IMR-90 (cell line): ENCODE results near the gene MRTFB. TPM values are rescaled to one million over a fixed set of nuclear protein-coding genes. Genes with fewer than 3 reads are reported as not detected.

Experiments
- ATAC-seq: fragments of 200-7000 bp; cut with Tn5 transposase; 2 replicates; pipeline ENCODE4 v1.9.1; 2020; ENCODE audit warnings: low read depth, mild to moderate bottlenecking, moderate library complexity
- BruUV-seq: library from RNA; stranded (reverse); fragments of 400-500 nt; replicated peaks from 2 replicates; lab custom pipeline; 2021; lab: Mats Ljungman, UMichigan
- CTCF ChIA-PET: fragments of 300-600 bp; formaldehyde crosslinking; extraction: SDS; loops from one replicate; lab custom pipeline; 2021; ENCODE audit warnings: antibody characterized with exemption; lab: Yijun Ruan, JAX
- POLR2A ChIA-PET: fragments of 300-600 bp; sonication (Branson Sonifier 250); formaldehyde crosslinking; loops from one replicate; lab custom pipeline; 2022; ENCODE audit warnings: antibody characterized with exemption; ENCODE audit not compliant: unreplicated experiment; lab: Charles Lee
- DNase-seq: peaks from one replicate; pipeline ENCODE4 v3.0.0; 2013
- H2AFZ ChIP-seq: replicated peaks from 2 replicates; pipeline ENCODE3; 2013; ENCODE audit warnings: low read length, mild to moderate bottlenecking; ENCODE audit not compliant: poor library complexity
- H2AK5ac ChIP-seq: 2 replicates; pipeline ENCODE4 v1.6.1; 2013; ENCODE audit warnings: low read depth, low read length, inconsistent platforms
- H2AK9ac ChIP-seq: replicated peaks from 2 replicates; pipeline ENCODE3; 2013; ENCODE audit warnings: mild to moderate bottlenecking, low read depth, low read length, moderate library complexity; ENCODE audit not compliant: poor library complexity
- H2BK120ac ChIP-seq: 2 replicates; pipeline ENCODE4 v1.6.1; 2013; ENCODE audit warnings: low read depth, low read length, inconsistent platforms
- H2BK15ac ChIP-seq: 3 replicates; pipeline ENCODE4 v1.6.1; 2013; ENCODE audit warnings: low read depth, low read length, inconsistent platforms
- H2BK20ac ChIP-seq: 2 replicates; pipeline ENCODE4 v1.6.1; 2013; ENCODE audit warnings: low read depth, mild to moderate bottlenecking, inconsistent platforms, low read length, moderate library complexity
- H2BK5ac ChIP-seq: 2 replicates; pipeline ENCODE4 v1.6.1; 2013; ENCODE audit warnings: mild to moderate bottlenecking, low read depth, low read length, inconsistent platforms; ENCODE audit not compliant: poor library complexity, severe bottlenecking
- H3K14ac ChIP-seq: replicated peaks from 2 replicates; pipeline ENCODE4 v1.6.1; 2013; ENCODE audit warnings: low read depth, low read length, inconsistent platforms
- H3K18ac ChIP-seq: 2 replicates; pipeline ENCODE4 v1.6.1; 2013; ENCODE audit warnings: low read depth, low read length, control low read depth
- H3K23ac ChIP-seq: 2 replicates; pipeline ENCODE4 v1.6.1; 2013; ENCODE audit warnings: low read depth, low read length, inconsistent platforms
- H3K27ac ChIP-seq: 2 replicates; pipeline ENCODE4 v1.5.1; 2013; ENCODE audit warnings: mild to moderate bottlenecking, control low read depth, low read length; ENCODE audit not compliant: insufficient read depth
- H3K27me3 ChIP-seq: 2 replicates; pipeline ENCODE4 v1.6.1; 2013; ENCODE audit warnings: low read length; ENCODE audit not compliant: control insufficient read depth, insufficient read depth
- H3K36me3 ChIP-seq: 2 replicates; pipeline ENCODE4 v1.6.1; 2013; ENCODE audit warnings: low read length, mixed read lengths; ENCODE audit not compliant: control insufficient read depth, insufficient read depth
- H3K4ac ChIP-seq: 2 replicates; pipeline ENCODE4 v1.6.1; 2013; ENCODE audit warnings: low read depth, low read length, inconsistent platforms
- H3K4me1 ChIP-seq: 2 replicates; pipeline ENCODE4 v1.6.1; 2013; ENCODE audit warnings: low read length, mixed read lengths; ENCODE audit not compliant: control insufficient read depth, insufficient read depth
- H3K4me2 ChIP-seq: 2 replicates; pipeline ENCODE4 v1.6.1; 2013; ENCODE audit warnings: low read depth, mild to moderate bottlenecking, control low read depth, low read length, moderate library complexity
- H3K4me3 ChIP-seq: 2 replicates; pipeline ENCODE4 v1.5.1; 2013; ENCODE audit warnings: low read depth, mild to moderate bottlenecking, control low read depth, low read length, moderate library complexity; ENCODE audit not compliant: insufficient read depth
- H3K56ac ChIP-seq: 2 replicates; pipeline ENCODE4 v1.6.1; 2013; ENCODE audit warnings: low read length, inconsistent platforms; ENCODE audit not compliant: insufficient read depth; ENCODE audit errors: extremely low read depth
- H3K79me1 ChIP-seq, 2 experiments: 2 replicates each; pipeline ENCODE4 v1.6.1; 2013; ENCODE audit warnings: low read length in 2 of 2, inconsistent platforms in 1 of 2, low read depth in 1 of 2
- H3K9ac ChIP-seq: 2 replicates; pipeline ENCODE4 v1.6.1; 2013; ENCODE audit warnings: low read depth, low read length, control low read depth
- H3K9me1 ChIP-seq: 2 replicates; pipeline ENCODE4 v1.6.1; 2013; ENCODE audit warnings: low read length, inconsistent platforms; ENCODE audit not compliant: insufficient read depth
- H3K9me3 ChIP-seq: 2 replicates; pipeline ENCODE4 v1.6.1; 2013; ENCODE audit warnings: low read length; ENCODE audit not compliant: control insufficient read depth, insufficient read depth
- H4K20me1 ChIP-seq: 2 replicates; pipeline ENCODE4 v1.6.1; 2013; ENCODE audit warnings: low read length, inconsistent platforms; ENCODE audit not compliant: insufficient read depth
- H4K5ac ChIP-seq: 2 replicates; pipeline ENCODE4 v1.6.1; 2013; ENCODE audit warnings: mild to moderate bottlenecking, low read depth, low read length, control low read depth
- H4K8ac ChIP-seq, 2 experiments: 2 replicates each; pipeline ENCODE4 v1.6.1; 2013; ENCODE audit warnings: low read depth in 2 of 2, low read length in 2 of 2, control low read depth in 1 of 2, inconsistent platforms in 1 of 2
- H4K91ac ChIP-seq: 2 replicates; pipeline ENCODE4 v1.6.1; 2013; ENCODE audit warnings: low read depth, low read length, inconsistent platforms; ENCODE audit not compliant: insufficient read depth
- BHLHE40 ChIP-seq: fragments of 150-350 bp; IDR thresholded peaks from 2 replicates; pipeline ENCODE4 v1.6.1; 2016; ENCODE audit warnings: mild to moderate bottlenecking, low read depth, low read length
- CEBPB ChIP-seq: IDR thresholded peaks from 2 replicates; pipeline ENCODE4 v1.6.1; 2012; ENCODE audit warnings: low read depth, low read length, improper control_type of control experiment
- MAFK ChIP-seq: IDR thresholded peaks from 2 replicates; pipeline ENCODE4 v1.6.1; 2012; ENCODE audit warnings: low read depth, low read length, improper control_type of control experiment
- MAZ ChIP-seq: IDR thresholded peaks from 2 replicates; pipeline ENCODE4 v1.6.1; 2012; ENCODE audit warnings: low read depth, mild to moderate bottlenecking, low read length, improper control_type of control experiment, moderate library complexity, borderline replicate concordance
- MXI1 ChIP-seq: IDR thresholded peaks from 2 replicates; pipeline ENCODE4 v1.6.1; 2012; ENCODE audit warnings: low read depth, mild to moderate bottlenecking, low read length, moderate library complexity, borderline replicate concordance
- NFE2L2 ChIP-seq: fragments of 150-350 bp; IDR thresholded peaks from 2 replicates; pipeline ENCODE4 v1.6.1; 2016; ENCODE audit warnings: low read depth, mild to moderate bottlenecking, low read length
- POLR2A ChIP-seq: IDR thresholded peaks from 2 replicates; pipeline ENCODE4 v1.6.1; 2012; ENCODE audit warnings: mild to moderate bottlenecking, low read depth, low read length
- RCOR1 ChIP-seq: IDR thresholded peaks from 2 replicates; pipeline ENCODE4 v1.6.1; 2012; ENCODE audit warnings: mild to moderate bottlenecking, low read length, improper control_type of control experiment; ENCODE audit not compliant: insufficient replicate concordance
- RFX5 ChIP-seq: IDR thresholded peaks from 2 replicates; pipeline ENCODE4 v1.8.0; 2012; ENCODE audit warnings: low read depth, mild to moderate bottlenecking, low read length, moderate library complexity
- SMC3 ChIP-seq: fragments of 150-350 bp; IDR thresholded peaks from 2 replicates; pipeline ENCODE4 v1.6.1; 2016; ENCODE audit warnings: low read depth, mild to moderate bottlenecking, antibody characterized with exemption, low read length, moderate library complexity
- WGBS, 2 experiments: methylation state at CpG; one replicate each; pipeline versions ENCODE4 v1.1.5 to v1.1.7; 2013; ENCODE audit warnings: missing lambda C conversion rate in 2 of 2; ENCODE audit not compliant: insufficient read length in 1 of 2; ENCODE audit errors: extremely low coverage in 2 of 2; 5-methylcytosine and 5-hydroxymethylcytosine counted together
- dilution Hi-C: fragments of 300-500 bp; cut with HindIII; formaldehyde crosslinking; loops from one replicate; pipeline ENCODE4 v1.14.3; 2018; ENCODE audit warnings: low sequenced_read_pairs; ENCODE audit not compliant: unreplicated experiment
- in situ Hi-C: fragments of 300-500 bp; cut with MboI; formaldehyde crosslinking; loops from 3 replicates; pipeline ENCODE4 v1.14.3; 2019; ENCODE audit warnings: low sequenced_read_pairs, inconsistent platforms, mixed read lengths
- intact Hi-C: fragments of 100-400 bp; cut with micrococcal nuclease; formaldehyde crosslinking; loops from 2 replicates; pipeline ENCODE4 v1.10.0; 2022
- polyA plus RNA-seq, 3 experiments: library from polyadenylated mRNA; depleted of rRNA; stranded (reverse); fragments of >200 nt; gene quantifications; 2 replicates each; pipeline ENCODE4 v1.2.3, GENCODE V29; 2012; ENCODE audit warnings: low replicate concordance in 1 of 3
- total RNA-seq: library from RNA; depleted of rRNA; stranded (reverse); fragments of >200 nt; gene quantifications from 2 replicates; pipeline ENCODE4 v1.2.3, GENCODE V29; 2012
- TF ChIP-seq, protein P1 (sequence below): fragments of 150-350 bp; IDR thresholded peaks from 2 replicates; pipeline ENCODE4 v1.6.1; 2017; ENCODE audit warnings: mild to moderate bottlenecking, antibody characterized with exemption, low read length, low read depth

The MRTFB gene
- total and polyA plus RNA-seq, 2 of the 4 experiments (the other 2 are of a cell fraction): 4.4 to 5.4 TPM

DNA sequence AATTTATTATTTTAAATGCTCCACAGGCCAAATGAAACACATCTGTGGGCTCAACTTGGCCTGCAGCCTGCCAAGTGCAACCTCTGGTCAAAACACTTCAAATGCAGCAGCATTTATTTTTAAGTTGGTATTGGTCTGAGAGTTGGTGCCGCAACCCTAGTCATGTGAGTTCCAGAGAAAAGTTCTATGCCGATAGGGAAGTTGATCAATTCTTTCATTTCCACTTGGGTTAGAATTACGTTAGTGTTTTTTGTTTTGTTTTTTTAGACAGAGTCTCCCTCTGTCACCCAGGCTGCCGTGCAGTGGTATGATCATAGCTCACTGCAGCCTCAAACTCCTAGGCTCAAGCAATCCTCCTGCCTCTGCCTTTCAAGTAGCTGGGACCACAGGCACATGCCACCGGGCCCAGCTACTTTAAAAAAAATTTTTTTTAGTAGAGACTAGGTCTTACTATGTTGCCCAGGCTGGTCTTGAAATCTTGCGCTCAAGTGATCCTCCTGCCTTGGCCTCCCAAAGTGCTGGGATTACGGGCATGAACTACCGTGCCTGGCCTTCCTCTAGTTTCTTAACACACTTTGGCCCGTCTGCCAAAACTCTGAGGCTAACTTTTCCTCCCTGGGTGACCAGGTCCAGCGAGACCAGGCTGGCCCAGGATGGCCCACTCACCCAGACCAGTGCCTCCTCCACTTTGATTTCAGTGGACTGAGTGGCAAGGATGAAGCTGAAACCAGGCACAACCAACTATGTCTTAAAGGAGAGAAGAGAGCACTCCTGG, 221.1 kb downstream of the MRTFB start:
- no peak overlapping the region for H3K14ac ChIP-seq
- no peak overlapping the region for H2BK120ac ChIP-seq
- no peaks in the 10 kb centered on the region for H3K4me1 ChIP-seq
- H3K9me3 ChIP-seq: peaks cover 5% of the 10 kb centered on the region
- H3K27me3 ChIP-seq: peaks cover 4% of the 10 kb centered on the region; the same call in 1 of the 2 replicates
- no peak overlapping the region for H3K4ac ChIP-seq
- no peak overlapping the region for H2AK5ac ChIP-seq
- H2BK5ac ChIP-seq: no peak overlapping the region
- no peak overlapping the region for H3K23ac ChIP-seq
- H4K20me1 ChIP-seq: no peaks in the 10 kb centered on the region
- no peak overlapping the region for H3K4me3 ChIP-seq
- no peak overlapping the region for H2BK15ac ChIP-seq
- TF ChIP-seq POLR2A: no peak
- no peak for TF ChIP-seq BHLHE40
- no peak for TF ChIP-seq RFX5
- TF ChIP-seq RCOR1: no peak
- no peak for TF ChIP-seq NFE2L2
- TF ChIP-seq, protein P1, sequence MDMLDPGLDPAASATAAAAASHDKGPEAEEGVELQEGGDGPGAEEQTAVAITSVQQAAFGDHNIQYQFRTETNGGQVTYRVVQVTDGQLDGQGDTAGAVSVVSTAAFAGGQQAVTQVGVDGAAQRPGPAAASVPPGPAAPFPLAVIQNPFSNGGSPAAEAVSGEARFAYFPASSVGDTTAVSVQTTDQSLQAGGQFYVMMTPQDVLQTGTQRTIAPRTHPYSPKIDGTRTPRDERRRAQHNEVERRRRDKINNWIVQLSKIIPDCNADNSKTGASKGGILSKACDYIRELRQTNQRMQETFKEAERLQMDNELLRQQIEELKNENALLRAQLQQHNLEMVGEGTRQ: no peak
- no peak for TF ChIP-seq MXI1
- no peak for TF ChIP-seq MAZ
- TF ChIP-seq CEBPB: no peak
- no peak for TF ChIP-seq SMC3
- TF ChIP-seq MAFK: no peak
- in situ Hi-C loops: no loop called here
- POLR2A ChIA-PET: no interaction called here
- H3K18ac ChIP-seq: no peak overlapping the region
- H4K5ac ChIP-seq: no peak overlapping the region
- no peak overlapping the region for H2AFZ ChIP-seq
- H3K79me1 ChIP-seq: no peaks in the 10 kb centered on the region
- intact Hi-C loops: no loop called here
- H2AK9ac ChIP-seq: no peak overlapping the region
- no peak for ATAC-seq
- no peak overlapping the region for H3K27ac ChIP-seq
- no peaks in the 10 kb centered on the region for H3K9me1 ChIP-seq
- no peak overlapping the region for H3K4me2 ChIP-seq
- H4K8ac ChIP-seq: no peak overlapping the region
- H3K9ac ChIP-seq: no peak overlapping the region
- H3K56ac ChIP-seq: no peak overlapping the region
- H3K36me3 ChIP-seq: no peaks in the 10 kb centered on the region
- no peak for DNase-seq
- no peak overlapping the region for H4K91ac ChIP-seq
- BruUV-seq: no TSS peak
- CTCF ChIA-PET: no interaction called here
- dilution Hi-C loops: no loop called here
- WGBS, 2 experiments: no CpG with 5 or more reads among the region's 10 CpGs
- H2BK20ac ChIP-seq: no peak overlapping the region
